ENCODE measurements around the gene MFN2.

The MFN2 gene

GRCh38 chr1:11960276-11960675 is 20.0 kb upstream of the MFN2 start:
- DNase-seq (ENCODE audit: low read depth in 2 of 2), result no peak

- DNase-seq (ENCODE audit: low read depth in 2 of 2), result no peak
Observed at GRCh38 chr1:11960715-11961114, 19.5 kb upstream of the MFN2 start.

GRCh38 chr1:11961230-11961629 is 19.0 kb upstream of the MFN2 start:
- no peak for DNase-seq (ENCODE audit: low read depth in 2 of 2)

- DNase-seq (ENCODE audit: low read depth in 2 of 2), result no peak
Observed at GRCh38 chr1:11963622-11964021, 16.6 kb upstream of the MFN2 start.

GRCh38 chr1:11964656-11965055 is 15.6 kb upstream of the MFN2 start:
- DNase-seq (ENCODE audit: low read depth in 2 of 2), result no peak

- no peak for DNase-seq (ENCODE audit: low read depth in 2 of 2)
Observed at GRCh38 chr1:11967028-11967547, 13.2 kb upstream of the MFN2 start.

- DNase-seq (ENCODE audit: low read depth in 2 of 2), result no peak
Observed at GRCh38 chr1:11970441-11971185, 9.6 kb upstream of the MFN2 start.

- no peak for DNase-seq (ENCODE audit: low read depth in 2 of 2)
Observed at GRCh38 chr1:11977625-11978024, 2.6 kb upstream of the MFN2 start.

GRCh38 chr1:11978301-11978700 is 1.9 kb upstream of the MFN2 start:
- DNase-seq (ENCODE audit: low read depth in 2 of 2), result no peak

GRCh38 chr1:11979028-11979850 is 1.0 kb upstream of the MFN2 start:
- no peak for DNase-seq (ENCODE audit: low read depth in 2 of 2)

GRCh38 chr1:11980676-11980972 is 380 bp downstream of the MFN2 start:
- DNase-seq (ENCODE audit: low read depth in 2 of 2), result no peak

GRCh38 chr1:11981378-11982009 is 1.2 kb downstream of the MFN2 start:
- DNase-seq (ENCODE audit: low read depth in 2 of 2), result no peak

GRCh38 chr1:11982010-11982392 is 1.8 kb downstream of the MFN2 start:
- DNase-seq (ENCODE audit: low read depth in 2 of 2), result no peak

GRCh38 chr1:11984121-11984520 is 3.9 kb downstream of the MFN2 start:
- no peak for DNase-seq (ENCODE audit: low read depth in 2 of 2)

GRCh38 chr1:11984576-11984975 is 4.3 kb downstream of the MFN2 start:
- no peak for DNase-seq (ENCODE audit: low read depth in 2 of 2)

GRCh38 chr1:11985171-11985570 is 4.9 kb downstream of the MFN2 start:
- DNase-seq (ENCODE audit: low read depth in 2 of 2), result no peak

- DNase-seq (ENCODE audit: low read depth in 2 of 2), result no peak
Observed at GRCh38 chr1:11985851-11986250, 5.6 kb downstream of the MFN2 start.

- no peak for DNase-seq (ENCODE audit: low read depth in 2 of 2)
Observed at GRCh38 chr1:11989669-11990068, 9.4 kb downstream of the MFN2 start.

GRCh38 chr1:11990303-11991032 is 10.2 kb downstream of the MFN2 start:
- DNase-seq (ENCODE audit: low read depth in 2 of 2), result no peak

GRCh38 chr1:11991969-11992676 is 11.9 kb downstream of the MFN2 start:
- DNase-seq (ENCODE audit: low read depth in 2 of 2), result no peak

- no peak for DNase-seq (ENCODE audit: low read depth in 2 of 2)
Observed at GRCh38 chr1:11997081-11997850, 17.0 kb downstream of the MFN2 start.

Data from stimulated activated CD8-positive, alpha-beta memory T cell treated with anti-CD3 and anti-CD28 coated beads, Interleukin-2, amount 100 ng/mL, for 48 hours (primary cell).